ENCODE measurements around the gene PXDN.
A peak's percentile ranks its signal among the peaks of the same experiment; 100 is the strongest.
"Not testable (repeated sequence)": the region's sequence is repeated elsewhere in the genome, so short reads cannot be mapped to it uniquely, and the experiment has no call there.

PXDN gene

DNA sequence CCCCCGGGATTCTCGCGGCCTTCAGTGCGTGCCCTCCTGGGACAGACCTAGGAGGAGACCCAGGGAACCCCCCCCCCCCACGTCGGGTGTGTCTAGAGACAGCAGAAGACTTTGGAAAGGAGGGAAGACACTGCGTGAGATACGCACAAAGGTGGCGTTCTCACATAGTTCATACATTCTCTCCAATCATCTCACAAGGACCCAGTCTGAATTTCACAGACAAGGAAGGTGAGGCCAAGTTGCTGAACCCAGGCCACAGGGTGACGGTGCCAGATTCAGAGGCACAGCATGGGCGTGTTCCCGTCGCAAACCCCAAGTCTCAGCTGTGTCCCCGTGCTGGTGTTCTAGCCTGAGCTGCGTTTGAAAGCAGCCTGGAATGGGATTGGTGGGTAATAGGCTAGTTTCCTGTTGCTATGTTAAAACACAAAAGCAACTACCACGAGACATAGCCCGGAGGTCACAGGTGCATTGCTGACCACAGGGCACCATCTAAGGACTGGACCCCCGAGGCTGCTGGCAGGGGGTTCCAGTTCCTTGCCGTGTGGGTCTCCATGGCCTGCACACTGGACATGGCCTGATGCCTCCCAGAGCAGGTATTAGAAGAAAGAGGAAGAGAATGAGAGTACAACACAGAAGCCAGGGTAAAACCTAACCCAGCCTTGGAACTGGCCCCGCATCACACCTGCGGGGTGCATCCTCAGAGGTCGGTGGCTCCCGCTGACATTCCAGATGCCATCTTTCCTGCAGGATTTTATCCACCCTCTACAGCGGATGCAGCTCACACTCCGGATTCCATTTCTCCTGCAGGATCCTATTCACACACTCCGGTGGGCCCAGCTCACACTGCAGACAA lies 1.1 kb upstream of the PXDN start:
- H3K4me3 ChIP-seq = peak overlapping the region in 5 of 7 experiments; percentile 45 to 64 (median 57)
- H3K27ac ChIP-seq = peak overlapping the region in 4 of 21 experiments; percentile 85 to 92 (median 89)

DNA sequence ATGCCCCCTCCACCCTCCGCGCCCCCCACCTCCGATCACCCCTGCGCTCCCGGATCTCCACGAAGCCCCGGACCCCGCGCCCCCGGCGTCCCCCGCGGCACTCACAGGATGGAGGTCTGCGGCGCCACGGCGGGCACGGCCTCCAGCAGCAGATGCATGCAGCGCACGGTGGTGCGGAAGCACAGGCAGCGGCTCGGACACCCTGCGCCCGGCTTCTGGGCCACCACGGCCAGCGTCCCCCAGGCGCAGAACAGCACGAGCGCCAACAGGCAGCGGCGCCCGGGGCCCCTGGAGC lies 217 bp downstream of the PXDN start:
- peak overlapping the region; percentile 45 to 64 (median 57) for H3K4me3 ChIP-seq
- H3K27ac ChIP-seq = peak overlapping the region; percentile 23 to 93 (median 76)

DNA sequence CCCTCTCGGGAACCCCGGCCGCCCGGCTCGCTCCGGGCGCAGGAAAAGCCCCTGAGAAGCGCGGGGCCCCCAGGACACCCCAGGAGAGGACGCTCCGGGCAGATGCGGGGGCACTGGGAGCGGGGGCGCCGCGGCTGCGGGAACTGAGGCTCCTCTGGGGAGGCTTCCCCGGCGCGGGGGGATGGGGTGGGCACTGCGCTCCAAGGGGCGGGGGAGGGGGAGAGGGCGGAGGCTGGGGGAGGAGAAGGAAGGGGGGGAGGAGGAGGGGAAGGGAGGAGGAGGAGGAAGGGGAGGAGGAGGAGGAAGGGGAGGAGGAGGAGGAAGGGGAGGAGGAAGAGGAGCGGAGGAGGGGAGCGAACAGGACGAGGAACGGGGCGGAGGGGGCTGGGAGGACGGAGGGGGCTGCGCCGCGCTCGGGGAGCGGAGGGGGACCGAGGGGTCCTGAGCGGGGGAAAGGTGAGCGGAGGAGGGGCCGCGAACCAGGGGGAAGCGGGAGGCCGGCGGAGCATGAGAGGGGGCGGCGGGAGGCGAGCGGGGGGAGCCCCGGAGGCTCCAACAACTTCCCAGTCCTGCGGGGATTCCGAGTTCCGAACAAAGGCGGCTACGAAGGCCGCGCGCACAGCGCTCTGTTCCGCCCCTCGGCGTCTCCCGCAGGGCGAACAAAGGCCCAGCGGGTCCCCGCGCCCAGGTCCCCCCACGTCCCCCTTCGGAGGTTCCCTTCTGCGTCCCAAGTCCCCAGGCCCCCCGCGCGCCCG lies 742 bp downstream of the PXDN start:
- Histone ChIP-seq H3K4me3 (peak overlapping the region; percentile 45 to 64 (median 57)), H3K27ac (peak overlapping the region; percentile 23 to 93 (median 79))

DNA sequence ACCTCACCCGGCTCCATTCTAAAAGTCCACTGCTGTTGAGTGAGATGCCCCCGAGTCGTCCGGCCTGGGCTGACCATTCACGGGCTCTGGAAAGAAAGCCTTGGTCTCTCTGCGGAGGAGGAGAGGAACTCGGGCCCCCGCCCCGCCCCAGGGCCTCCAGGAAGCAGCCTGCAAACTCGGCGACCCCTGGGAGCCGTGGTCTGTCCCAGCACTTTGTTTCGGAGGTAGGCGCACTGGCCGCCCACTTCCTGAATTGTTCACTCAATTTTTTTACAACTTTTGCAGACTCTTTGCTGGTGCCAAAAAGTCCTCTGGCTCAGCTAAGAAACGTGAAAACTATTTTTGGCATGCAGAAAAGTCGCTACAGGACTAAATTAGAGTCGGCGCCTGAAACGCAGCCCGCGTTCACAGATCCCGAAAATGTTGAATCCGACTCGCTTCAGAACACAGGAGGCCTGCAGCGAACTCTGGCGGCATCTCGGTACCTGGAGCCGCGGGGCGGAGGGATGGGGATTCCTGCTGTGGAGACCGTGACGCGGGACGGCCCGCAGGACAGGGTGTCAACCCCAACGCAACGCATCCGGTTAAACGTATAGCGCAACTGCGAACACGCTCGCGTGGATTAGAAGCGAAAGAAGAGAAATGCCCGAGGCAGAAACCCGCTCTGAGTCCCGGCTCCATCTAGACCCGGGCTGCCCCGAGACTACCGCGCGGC lies 1.5 kb downstream of the PXDN start:
- peak overlapping the region; percentile 45 to 64 (median 57) for H3K4me3 ChIP-seq
- peak overlapping the region; percentile 23 to 93 (median 79) for H3K27ac ChIP-seq

DNA sequence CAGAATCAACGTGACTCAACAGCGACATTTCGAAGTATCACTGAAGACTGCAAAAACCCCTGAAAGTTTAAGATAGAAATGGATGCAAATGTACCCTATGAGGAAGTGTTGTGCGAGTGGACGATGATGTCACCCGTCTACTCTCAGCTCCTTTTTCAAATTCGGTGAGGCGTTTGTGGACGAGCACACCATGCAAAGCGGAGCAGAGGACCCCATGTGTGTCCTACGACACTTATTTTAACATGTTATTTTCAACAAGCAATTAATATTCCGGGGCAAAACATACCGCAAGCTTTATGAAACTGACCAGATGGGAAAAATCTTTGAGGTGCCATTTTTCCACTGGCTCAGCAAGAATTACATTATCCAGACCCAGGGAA lies 2.0 kb downstream of the PXDN start:
- Histone ChIP-seq H3K27ac (peak overlapping the region in 11 of 21 experiments; percentile 75 to 93 (median 88)), H3K4me3 (peak overlapping the region in 4 of 7 experiments; percentile 52 to 64 (median 58))

DNA sequence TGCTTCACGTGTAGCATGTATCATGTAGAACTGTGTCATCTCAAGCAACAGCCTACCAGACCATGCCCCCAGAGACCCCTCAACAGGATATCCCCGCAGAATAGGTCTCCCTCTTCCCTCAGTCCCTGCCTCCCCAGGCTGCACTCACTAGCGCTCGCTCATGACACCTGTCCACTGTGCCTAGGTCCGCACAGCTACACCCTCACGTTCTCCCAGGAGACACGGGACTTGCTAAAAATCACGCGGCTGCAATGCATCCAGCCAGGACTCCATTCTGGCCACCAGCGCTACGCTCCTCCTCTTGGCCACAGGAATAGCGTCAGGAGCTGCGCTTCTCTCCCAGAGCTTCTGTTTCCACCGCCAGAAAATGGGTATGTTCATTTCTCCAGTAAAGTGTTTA lies 2.5 kb downstream of the PXDN start:
- H3K4me3 ChIP-seq = no peak overlapping the region
- H3K27ac ChIP-seq = no peak overlapping the region

DNA sequence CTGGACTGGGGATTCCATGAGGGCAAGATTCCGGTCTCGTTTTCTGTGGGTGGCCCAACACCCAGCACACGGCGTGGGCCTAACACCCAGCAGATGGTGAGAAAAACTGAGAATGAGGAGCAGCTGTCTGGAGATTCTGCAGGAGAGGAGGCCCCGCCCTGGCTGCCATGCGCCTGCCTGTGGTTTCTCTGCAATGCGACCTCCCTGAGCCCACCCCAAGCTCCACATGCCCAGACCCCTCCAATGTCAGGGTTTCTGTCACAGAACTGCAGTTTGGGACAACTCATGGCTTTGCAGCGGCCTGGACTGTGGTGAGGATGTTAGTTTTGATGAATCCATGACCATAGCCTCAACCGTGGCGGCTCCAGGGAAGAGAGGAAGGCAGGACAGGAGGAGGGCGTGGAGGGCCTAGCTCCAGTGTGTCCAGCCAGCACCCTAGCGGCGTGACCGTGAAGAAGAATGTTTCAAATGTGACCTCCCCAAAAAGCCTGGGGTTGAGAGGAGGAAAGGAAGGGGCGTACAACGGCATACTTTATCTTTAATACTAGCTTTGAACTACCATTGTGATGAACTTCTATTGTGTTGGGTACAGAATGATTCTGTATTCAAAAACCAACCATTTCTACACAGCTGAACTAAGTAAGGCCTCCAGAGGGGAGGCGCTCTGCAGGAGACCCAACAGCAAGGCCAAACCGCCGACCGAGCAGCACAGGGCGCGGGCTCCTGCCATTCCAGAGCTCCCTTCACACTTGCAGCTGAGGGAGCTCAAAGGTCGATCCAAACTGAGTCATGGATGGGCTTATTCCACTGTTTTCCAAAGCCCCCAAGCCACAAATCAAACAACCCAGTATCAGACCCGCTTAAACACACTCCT lies 3.4 kb downstream of the PXDN start:
- Histone ChIP-seq H3K27ac (peak overlapping the region in 3 of 21 experiments; percentile 14 to 37 (median 28)), H3K4me3 (no peak overlapping the region)

DNA sequence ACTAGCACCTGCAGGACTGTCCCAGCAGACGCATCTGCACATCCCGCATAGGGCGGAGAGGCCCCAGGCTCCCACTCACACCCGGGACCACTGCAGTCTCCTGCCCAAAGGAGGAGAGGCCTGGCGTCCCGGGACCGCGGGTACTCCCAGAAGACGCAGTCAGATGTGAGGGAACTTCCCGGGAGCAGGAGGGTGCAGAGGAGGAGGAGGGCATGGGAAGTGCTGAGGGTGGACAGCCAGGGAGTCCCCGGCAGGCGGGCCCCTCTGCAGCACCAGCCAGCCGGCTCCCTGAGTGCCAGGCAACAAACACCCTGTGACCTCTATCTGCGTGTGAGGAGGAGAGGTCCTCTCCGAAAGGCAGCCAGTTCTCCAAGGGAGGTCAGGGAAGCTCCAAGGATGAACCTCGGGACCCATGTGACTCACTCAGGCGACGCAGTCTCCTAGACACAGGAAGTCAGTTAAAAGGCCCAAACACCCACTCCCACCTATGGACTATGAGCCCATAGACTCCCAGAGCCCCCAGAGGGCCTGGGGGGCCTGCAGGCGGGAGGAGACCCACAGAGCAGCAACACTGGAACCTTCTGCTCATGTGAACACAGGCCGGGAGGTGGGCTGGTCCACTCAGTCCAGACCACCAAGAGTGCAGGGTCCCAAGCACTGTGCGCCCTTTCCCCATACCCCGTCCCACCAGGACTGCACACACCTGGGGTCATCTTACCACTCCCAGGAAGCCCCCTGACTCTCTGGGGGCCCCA lies 4.2 kb downstream of the PXDN start:
- Histone ChIP-seq H3K4me3 (no peak overlapping the region), H3K27ac (peak overlapping the region in 3 of 21 experiments; percentile 14 to 37 (median 28))

DNA sequence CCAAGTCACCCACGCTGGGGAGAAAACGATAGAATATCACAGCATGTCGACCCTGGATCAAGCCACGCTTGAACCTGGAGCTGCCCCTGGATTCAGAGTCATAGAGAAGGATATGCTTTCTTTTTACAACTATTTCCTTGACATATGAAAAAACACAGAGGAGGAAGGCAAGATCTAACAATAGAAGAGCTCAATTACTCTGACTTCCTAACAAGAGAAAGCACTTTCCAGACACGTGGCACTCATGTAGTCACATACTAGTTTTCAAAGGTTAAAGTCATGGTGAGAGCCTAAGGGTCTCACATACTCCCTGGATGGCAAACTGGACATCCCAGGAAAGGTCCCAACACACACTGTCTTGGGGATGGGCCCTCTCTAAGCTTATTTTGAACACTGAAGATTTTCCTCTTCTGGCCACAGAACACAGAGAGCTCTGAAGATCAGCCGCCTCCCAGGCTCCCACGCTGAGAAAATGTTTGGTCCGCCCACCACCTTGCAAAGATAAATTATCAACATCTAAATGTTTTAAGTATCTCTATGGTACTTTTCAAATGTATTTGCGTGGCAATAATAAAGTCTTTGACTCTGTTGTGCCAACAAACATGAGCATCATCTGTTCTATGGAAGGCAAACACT lies 4.9 kb downstream of the PXDN start:
- H3K4me3 ChIP-seq = no peak overlapping the region
- peak overlapping the region in 3 of 21 experiments; percentile 0 to 37 (median 13) for H3K27ac ChIP-seq

DNA sequence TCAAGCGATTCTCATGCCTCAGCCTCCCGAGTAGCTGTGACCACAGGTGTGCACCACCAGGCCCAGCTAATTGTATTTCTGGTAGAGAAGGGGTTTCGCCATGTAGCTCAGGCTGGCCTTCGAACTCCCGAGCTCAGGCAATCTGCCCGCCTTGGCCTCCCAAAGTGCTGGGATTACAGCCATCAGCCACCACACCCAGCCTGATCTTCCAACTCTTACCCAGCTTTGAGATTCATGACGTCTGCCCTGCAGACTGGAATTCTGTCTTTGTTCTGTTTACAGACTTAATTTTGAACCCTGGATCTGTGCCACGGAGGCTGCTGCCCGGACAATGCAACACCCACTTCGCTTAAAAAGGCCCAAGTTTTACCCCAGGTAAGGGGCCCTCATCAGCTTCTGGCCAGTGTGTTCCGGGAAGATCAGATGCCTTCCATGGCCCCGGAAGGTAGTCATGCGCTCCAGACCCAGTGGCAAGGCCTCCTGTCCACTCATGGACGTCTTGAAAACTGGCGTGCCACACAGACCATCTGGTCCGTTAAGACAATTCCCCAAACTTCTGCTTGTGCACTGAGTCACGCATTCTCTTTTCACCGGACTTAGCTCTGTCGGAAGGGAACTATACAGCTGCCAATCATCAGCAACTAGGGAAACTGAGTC lies 5.5 kb downstream of the PXDN start:
- peak overlapping the region in 3 of 21 experiments; percentile 0 to 13 (median 10) for H3K27ac ChIP-seq
- H3K4me3 ChIP-seq = no peak overlapping the region

DNA sequence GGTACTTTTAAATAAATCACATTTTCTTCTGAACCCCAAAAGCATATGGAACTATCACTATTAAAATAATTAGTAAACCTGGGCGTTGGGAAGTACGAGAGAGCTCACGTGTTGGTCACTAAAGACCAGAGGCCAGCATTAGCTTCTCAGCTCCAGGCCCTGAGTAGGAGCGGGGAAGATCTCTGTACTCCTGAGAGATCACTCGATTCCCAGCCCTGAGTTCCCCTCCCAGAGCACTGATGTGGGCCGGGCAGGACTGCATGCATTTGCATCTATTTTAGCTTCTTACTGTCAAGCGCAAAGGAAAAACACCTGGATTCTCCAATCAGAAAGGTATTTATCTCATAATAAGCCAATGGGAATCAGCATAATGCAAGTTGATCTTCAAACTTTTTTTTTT lies 6.2 kb downstream of the PXDN start:
- Histone ChIP-seq H3K4me3 (no peak overlapping the region), H3K27ac (peak overlapping the region in 1 of 21 experiments; percentile 13)

DNA sequence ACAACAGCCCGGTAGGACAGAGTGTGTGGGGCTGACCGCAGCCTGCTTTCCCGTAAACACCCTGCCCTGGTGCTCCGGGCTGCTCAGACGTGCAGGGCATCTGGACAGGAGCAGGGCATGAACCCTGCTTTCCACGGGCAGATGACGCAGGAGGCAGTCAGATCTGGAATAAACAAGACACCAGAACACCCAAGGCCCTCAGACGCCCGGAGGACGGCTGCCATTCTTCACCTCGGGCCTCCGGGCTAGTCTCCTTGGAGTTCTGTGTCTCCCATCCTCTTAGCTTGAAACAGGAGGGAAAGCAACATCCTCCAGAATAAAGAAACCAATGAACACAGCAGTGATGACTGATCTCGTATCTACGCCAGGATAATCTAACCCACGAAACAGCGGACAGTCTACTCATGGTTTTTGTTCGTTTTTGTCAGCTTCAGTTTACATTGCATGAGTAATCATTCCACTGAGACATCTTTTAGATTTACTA lies 7.3 kb downstream of the PXDN start:
- Histone ChIP-seq H3K4me3 (no peak overlapping the region), H3K27ac (no peak overlapping the region)

DNA sequence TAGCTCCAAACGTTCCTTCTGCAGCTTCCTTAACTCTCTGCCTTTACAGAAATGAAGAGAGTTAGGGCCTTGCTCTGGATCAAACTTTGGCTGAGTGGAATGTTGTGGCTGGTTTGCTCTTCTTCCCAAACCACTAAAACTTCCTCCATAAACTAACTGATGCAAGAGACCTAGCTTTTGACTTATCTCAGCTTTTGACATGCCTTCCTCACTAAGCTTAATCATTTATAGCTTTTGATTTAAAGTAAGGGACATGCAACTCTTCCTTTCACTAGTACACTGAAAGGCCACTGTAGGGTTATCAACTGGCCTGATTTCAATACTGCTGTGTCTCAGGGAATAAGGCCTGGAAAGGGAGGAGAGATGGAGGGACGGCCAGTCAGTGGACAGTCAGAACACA lies 8.3 kb downstream of the PXDN start:
- Histone ChIP-seq H3K4me3 (no peak overlapping the region), H3K27ac (no peak overlapping the region)

DNA sequence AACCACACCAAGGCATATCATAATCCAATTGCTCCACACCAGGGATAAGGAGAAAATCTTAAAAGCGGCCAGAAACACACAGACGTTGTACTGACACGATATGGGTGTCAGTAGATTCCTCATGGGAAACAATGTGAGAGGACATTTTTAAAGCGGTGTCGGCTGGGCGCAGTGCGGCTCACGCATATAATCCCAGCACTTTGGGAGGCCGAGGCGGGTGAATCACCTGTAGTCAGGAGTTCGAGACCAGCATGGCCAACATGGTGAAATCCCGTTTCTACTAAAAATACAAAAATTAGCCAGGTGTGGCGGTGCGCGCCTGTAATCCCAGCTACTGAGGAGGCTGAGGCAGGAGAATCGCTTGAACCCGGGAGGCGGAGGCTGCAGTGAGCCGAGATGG lies 11.0 kb downstream of the PXDN start:
- not testable (repeated sequence) for H3K27ac ChIP-seq, H3K4me3 ChIP-seq

DNA sequence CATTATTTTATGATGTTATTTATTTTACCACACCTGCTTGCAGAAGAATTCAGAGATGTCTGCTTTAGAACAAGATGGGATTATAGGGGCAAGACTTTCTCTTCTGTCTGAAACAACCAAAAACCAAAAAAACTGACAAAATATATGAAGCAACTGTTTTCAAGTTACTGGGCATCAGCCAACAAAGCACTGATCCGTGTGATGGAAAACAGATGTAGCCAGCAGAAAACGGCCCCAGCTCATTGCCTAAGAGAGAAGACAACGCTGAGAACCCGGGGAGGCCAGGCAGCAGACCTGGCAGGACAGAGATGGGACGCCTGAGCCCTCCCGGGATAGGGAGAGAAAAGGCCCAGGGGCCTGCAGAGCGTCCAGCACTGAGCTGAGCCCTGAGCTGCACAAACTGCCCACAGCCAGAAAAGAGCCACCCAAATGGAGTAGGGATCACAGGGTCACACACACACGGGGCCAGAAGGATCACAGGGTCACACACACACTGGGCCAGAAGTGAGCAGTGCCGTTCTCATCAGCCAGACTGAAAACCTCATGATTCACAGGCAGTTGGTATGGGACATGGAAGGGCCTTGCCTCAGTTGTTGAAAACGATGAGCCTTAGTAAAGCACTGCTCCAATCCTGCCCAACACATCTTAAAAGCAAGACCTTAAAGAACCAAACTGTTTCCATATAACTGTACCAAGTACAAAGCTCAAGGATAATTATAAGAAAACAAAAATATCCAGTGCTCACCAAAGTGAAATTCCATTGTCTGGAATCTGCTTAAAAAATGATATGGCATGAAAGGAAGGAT lies 12.1 kb downstream of the PXDN start:
- Histone ChIP-seq H3K4me3 (no peak overlapping the region), H3K27ac (peak overlapping the region in 8 of 21 experiments; percentile 3 to 76 (median 60))

DNA sequence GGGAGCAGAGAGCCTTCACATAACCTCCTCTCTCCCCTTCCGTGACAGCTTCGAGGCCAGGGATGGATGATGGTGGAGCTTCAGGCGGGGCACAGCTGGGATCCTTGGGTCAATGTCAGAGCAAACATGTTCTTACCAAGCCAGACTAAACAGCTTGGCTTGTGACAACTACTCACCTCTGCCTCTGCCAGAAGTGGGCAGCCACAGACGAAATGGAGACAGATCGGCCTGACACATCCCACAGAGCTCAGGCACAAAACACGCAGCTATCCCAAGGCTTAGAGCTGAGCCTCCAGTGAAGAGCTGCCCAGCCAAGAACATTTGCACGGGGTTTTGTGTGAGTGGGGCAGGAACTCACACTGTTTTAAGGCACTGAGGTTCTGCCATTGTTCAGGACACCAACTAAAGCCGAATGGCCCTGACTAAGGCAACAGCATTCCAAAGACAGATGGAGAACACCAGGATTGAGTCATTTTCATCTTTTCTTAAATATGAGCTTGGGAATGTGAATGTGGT lies 12.8 kb downstream of the PXDN start:
- peak overlapping the region in 9 of 21 experiments; percentile 1 to 76 (median 55) for H3K27ac ChIP-seq
- no peak overlapping the region for H3K4me3 ChIP-seq

All from skin epidermis (tissue), 12 donors.